Testis (tissue), 5 donors: ENCODE data around the gene LIMA1. TPM values are rescaled to one million over a fixed set of nuclear protein-coding genes. Genes with fewer than 3 reads are reported as not detected.
"Not testable (repeated sequence)": the region's sequence is repeated elsewhere in the genome, so short reads cannot be mapped to it uniquely, and the experiment has no call there.

ENCODE experiments used
- DNase-seq: peaks from one replicate; pipeline ENCODE4 v3.0.0-alpha.2; 2019
- H3K27ac ChIP-seq, 2 donors: fragments of 200-600 bp; sonication (generic); one replicate each; pipeline ENCODE4 v1.5.1; 2019
- H3K27me3 ChIP-seq: fragments of 200-600 bp; sonication (generic); one replicate; pipeline ENCODE4 v1.5.1; 2019
- H3K36me3 ChIP-seq: fragments of 200-600 bp; sonication (generic); one replicate; pipeline ENCODE4 v1.5.1; 2017; ENCODE audit warnings: low read depth; ENCODE audit errors: missing control alignments
- H3K4me1 ChIP-seq: fragments of 200-600 bp; sonication (generic); one replicate; pipeline ENCODE4 v1.5.1; 2019
- H3K4me3 ChIP-seq, 2 donors: fragments of 200-600 bp; sonication (generic); one replicate each; pipeline ENCODE4 v1.5.1; 2017 to 2019
- H3K9me3 ChIP-seq: fragments of 200-600 bp; sonication (generic); one replicate; pipeline ENCODE4 v1.5.1; 2017
- POLR2A ChIP-seq: fragments of 450-650 bp; IDR thresholded peaks from one replicate; pipeline ENCODE4 v1.6.1; 2017; ENCODE audit warnings: antibody characterized with exemption, mild to moderate bottlenecking, moderate library complexity
- WGBS, 2 donors: methylation state at CpG; one replicate each; pipeline ENCODE4 v1.1.5; 2018; 5-methylcytosine and 5-hydroxymethylcytosine counted together
- intact Hi-C: fragments of 100-400 bp; cut with DNase I; formaldehyde crosslinking; loops from one replicate; pipeline ENCODE4 v1.15.1; 2023; ENCODE audit warnings: low total_unique reads
- long read RNA-seq, 2 donors: transcript quantifications; one replicate each; lab custom pipeline, GENCODE V29; 2026
- polyA plus RNA-seq: library from polyadenylated mRNA; stranded (reverse); fragments of 350-450 nt; fragmentation: Illumina TruSeq; extraction: RNeasy Lipid Tissue Mini Kit (QIAGEN cat#74804); gene quantifications from one replicate; pipeline ENCODE4 v1.2.3, GENCODE V29; 2014; ENCODE audit warnings: low read depth, low replicate concordance; ENCODE audit not compliant: insufficient read depth
- total RNA-seq, 2 donors: library from RNA; depleted of rRNA; stranded (reverse); fragments of >200 nt; gene quantifications; one replicate each; pipeline ENCODE4 v1.2.3, GENCODE V29; 2016
- TF ChIP-seq, protein P1 (sequence below), 3 experiments: fragments of 450-650 bp in 2 of 3; fragments of 200-600 bp in 1 of 3; sonication (generic) in 1 of 3; IDR thresholded peaks; one replicate each; pipeline ENCODE4 v1.5.1; 2016 to 2019; ENCODE audit warnings: antibody characterized with exemption in 3 of 3, mild to moderate bottlenecking in 2 of 3, moderate library complexity in 1 of 3

Gene LIMA1
- total RNA-seq (10 to 100 TPM; 41.0 to 42.8 TPM), polyA plus RNA-seq (37.8 TPM)
- long read RNA-seq, donor 1, transcript LIMA1-201 (11 exons, 3,706 nt) = major isoform, 6 of 20 reads
- long read RNA-seq, donor 1, partial matches to known transcripts = 8 of 20 reads
- long read RNA-seq, donor 1, other reads (novel, unspliced or antisense) = 0 of 20 reads
- long read RNA-seq, donor 2, partial matches to known transcripts = 0 of 7 reads
- long read RNA-seq, donor 2, other reads (novel, unspliced or antisense) = 0 of 7 reads

GRCh38 chr12:50283229-50283923 lies at the start of gene LIMA1:
Gene LIMA1 (minus strand): TSS chr12:50283520. CDS start chr12:50248751, 34,769 bp downstream.
- peak; percentile 95 for DNase-seq
- no peaks in the 10 kb centered on the region for H3K27me3 ChIP-seq
- no peak for TF ChIP-seq POLR2A
- TF ChIP-seq, protein P1, sequence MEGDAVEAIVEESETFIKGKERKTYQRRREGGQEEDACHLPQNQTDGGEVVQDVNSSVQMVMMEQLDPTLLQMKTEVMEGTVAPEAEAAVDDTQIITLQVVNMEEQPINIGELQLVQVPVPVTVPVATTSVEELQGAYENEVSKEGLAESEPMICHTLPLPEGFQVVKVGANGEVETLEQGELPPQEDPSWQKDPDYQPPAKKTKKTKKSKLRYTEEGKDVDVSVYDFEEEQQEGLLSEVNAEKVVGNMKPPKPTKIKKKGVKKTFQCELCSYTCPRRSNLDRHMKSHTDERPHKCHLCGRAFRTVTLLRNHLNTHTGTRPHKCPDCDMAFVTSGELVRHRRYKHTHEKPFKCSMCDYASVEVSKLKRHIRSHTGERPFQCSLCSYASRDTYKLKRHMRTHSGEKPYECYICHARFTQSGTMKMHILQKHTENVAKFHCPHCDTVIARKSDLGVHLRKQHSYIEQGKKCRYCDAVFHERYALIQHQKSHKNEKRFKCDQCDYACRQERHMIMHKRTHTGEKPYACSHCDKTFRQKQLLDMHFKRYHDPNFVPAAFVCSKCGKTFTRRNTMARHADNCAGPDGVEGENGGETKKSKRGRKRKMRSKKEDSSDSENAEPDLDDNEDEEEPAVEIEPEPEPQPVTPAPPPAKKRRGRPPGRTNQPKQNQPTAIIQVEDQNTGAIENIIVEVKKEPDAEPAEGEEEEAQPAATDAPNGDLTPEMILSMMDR (IDR thresholded peaks at IDR 0.05) = peak in 1 of 3 experiments; percentile 20
- 0% methylated on average over 18 to 52 of the region's 52 CpGs for WGBS, 2 donors
- intact Hi-C loops = no loop called here
- no peaks in the 10 kb centered on the region for H3K9me3 ChIP-seq
- H3K36me3 ChIP-seq = no peaks in the 10 kb centered on the region
- H3K27ac ChIP-seq = peak within 1 kb of the TSS; percentile 72 to 86
- H3K4me1 ChIP-seq = peaks cover 18% of the 10 kb centered on the region
- H3K4me3 ChIP-seq = peak within 1 kb of the TSS; percentile 87 to 93

- 98 to 100% methylated on average over 1 of the region's 1 CpG for WGBS, 2 donors
- Histone ChIP-seq H3K4me1 (no peaks in the 10 kb centered on the region), H3K9me3 (no peaks in the 10 kb centered on the region), H3K27ac (no peak overlapping the region), H3K4me3 (no peak overlapping the region), H3K27me3 (no peaks in the 10 kb centered on the region), H3K36me3 (no peaks in the 10 kb centered on the region)
- intact Hi-C loops = no loop called here
- TF ChIP-seq POLR2A = no peak
- TF ChIP-seq, protein P1 (IDR thresholded peaks at IDR 0.05) = no peak
- DNase-seq = no peak
These were observed 48.4 kb upstream of the LIMA1 start for GRCh38 chr12:50331745-50332144.

DNA sequence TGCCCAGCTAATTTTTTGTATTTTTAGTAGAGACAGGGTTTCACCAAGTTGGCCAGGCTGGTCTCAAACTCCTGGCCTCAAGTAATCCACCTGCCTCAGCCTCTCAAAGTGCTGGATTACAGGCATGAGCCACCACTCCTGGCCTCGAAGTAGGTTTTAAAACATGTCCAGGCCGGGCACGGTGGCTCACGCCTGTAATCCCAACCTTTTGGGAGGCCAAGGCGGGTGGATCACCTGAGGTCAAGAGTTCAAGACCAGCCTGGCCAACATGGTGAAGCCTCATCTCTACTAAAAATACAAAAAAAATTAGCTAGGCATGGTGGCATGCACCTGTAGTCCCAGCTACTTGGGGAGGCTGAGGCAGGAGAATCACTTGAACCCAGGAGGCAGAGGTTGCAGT lies 45.3 kb upstream of the LIMA1 start:
- H3K27ac ChIP-seq, H3K36me3 ChIP-seq, H3K4me1 ChIP-seq, DNase-seq, intact Hi-C loops, H3K9me3 ChIP-seq, H3K4me3 ChIP-seq, H3K27me3 ChIP-seq: not testable (repeated sequence)
- WGBS, 2 donors = 94 to 99% methylated on average over 5 of the region's 5 CpGs

DNA sequence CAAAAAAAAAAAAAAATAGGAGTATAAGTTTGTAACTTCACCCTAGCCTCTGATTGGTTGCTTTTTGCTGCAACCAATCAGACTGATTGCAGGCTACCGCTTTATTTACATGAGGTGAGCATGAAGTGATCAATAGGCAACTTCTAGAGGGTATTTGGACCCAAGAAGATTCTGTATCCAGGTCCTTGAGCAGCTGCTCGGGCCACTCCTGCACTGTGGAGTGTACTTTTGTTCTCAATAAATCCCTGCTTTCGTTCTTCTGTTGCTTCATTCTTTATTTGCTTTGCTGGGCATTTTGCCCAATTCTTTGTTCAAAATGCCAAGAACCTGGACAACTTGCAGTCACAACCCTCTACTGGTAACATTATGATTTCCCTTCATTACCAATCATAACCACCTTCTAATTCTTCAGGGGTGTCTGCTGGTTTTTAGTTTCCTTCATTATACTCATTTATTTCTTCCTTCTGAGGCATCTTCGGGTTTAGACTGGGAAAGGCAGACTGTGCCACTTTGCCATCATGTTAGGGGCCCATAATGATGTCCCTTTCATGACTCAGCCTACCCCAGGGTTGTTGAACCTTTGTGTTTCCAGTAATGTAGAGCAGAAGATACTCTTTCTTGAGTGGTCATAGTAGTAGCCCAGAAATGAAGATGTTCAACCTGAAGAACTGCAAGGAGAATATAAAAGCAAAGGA lies 43.4 kb upstream of the LIMA1 start:
- intact Hi-C loops = no loop called here
- H3K36me3 ChIP-seq = no peaks in the 10 kb centered on the region
- no peaks in the 10 kb centered on the region for H3K4me1 ChIP-seq
- DNase-seq = no peak
- no peak overlapping the region for H3K27ac ChIP-seq
- TF ChIP-seq, protein P1 (IDR thresholded peaks at IDR 0.05) = no peak
- TF ChIP-seq POLR2A = no peak
- no peak overlapping the region for H3K4me3 ChIP-seq
- no peaks in the 10 kb centered on the region for H3K9me3 ChIP-seq
- WGBS, 2 donors = 67 to 77% methylated on average over 4 of the region's 4 CpGs
- H3K27me3 ChIP-seq = no peaks in the 10 kb centered on the region

DNA sequence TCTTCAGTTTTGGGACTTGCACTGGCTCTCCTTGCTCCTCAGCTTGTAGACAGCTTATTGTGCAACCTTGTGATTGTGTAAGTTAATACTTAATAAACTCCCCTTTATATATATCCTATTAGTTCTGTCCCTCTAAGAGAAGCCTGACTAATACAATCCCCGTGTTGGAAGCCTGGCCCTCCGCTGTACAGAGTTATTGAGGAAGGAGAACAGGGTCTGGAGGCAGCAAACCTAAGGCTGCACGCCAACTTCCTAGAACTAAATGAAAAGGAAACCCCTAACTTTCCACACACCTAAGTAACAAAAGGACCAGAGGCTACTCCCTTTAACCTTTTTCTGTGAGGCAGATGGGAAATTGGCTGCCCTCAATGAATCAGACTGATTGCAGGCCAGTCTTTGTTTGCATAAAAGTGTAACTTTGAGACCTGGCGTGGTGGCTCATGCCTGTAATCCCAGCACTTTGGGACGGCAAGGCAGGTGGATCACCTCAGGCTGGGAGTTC lies 42.6 kb upstream of the LIMA1 start:
- Histone ChIP-seq H3K4me1 (no peaks in the 10 kb centered on the region), H3K9me3 (no peaks in the 10 kb centered on the region), H3K4me3 (no peak overlapping the region), H3K27me3 (no peaks in the 10 kb centered on the region), H3K36me3 (no peaks in the 10 kb centered on the region), H3K27ac (no peak overlapping the region)
- intact Hi-C loops = no loop called here
- TF ChIP-seq POLR2A = no peak
- TF ChIP-seq, protein P1 (IDR thresholded peaks at IDR 0.05) = no peak
- 84 to 92% methylated on average over 5 of the region's 5 CpGs for WGBS, 2 donors
- DNase-seq = no peak

- intact Hi-C loops, H3K27me3 ChIP-seq, DNase-seq, H3K4me3 ChIP-seq, H3K36me3 ChIP-seq, H3K4me1 ChIP-seq, H3K9me3 ChIP-seq, H3K27ac ChIP-seq: not testable (repeated sequence)
- WGBS, 2 donors = 90% methylated on average over 4 of the region's 4 CpGs
These were observed 41.5 kb upstream of the LIMA1 start for GRCh38 chr12:50324770-50325169.

DNA sequence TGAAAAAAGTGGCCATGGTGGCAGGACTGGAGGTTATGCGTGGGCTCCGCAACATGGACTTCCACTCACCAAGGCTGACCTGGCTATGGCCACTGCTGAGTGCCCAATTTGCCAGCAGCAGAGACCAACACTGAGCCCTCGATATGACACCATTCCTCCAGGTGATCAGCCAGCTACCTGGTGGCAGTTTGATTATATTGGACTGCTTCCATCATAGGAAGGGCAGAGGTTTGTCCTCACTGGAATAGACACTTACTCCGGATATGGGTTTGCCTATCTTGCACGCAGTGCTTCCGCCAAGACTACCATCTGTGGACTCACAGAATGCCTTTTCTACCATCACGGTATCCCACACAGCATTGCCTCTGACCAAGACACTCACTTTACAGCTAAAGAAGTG lies 40.8 kb upstream of the LIMA1 start:
- intact Hi-C loops = not testable (repeated sequence)

More for the DNA sequence above, 40.8 kb upstream of the LIMA1 start:
- not testable (repeated sequence) for H3K27ac ChIP-seq, DNase-seq, H3K4me1 ChIP-seq, H3K4me3 ChIP-seq, H3K27me3 ChIP-seq, H3K36me3 ChIP-seq, H3K9me3 ChIP-seq
- WGBS, 2 donors = 95 to 98% methylated on average over 7 of the region's 7 CpGs
